Testis (tissue), 3 donors: ENCODE data around the gene C22orf23. TPM values are rescaled to one million over a fixed set of nuclear protein-coding genes. Genes with fewer than 3 reads are reported as not detected.
A peak's percentile ranks its signal among the peaks of the same experiment; 100 is the strongest.

ENCODE experiments used
- DNase-seq: peaks from one replicate; pipeline ENCODE4 v3.0.0-alpha.2; 2019
- H3K27ac ChIP-seq, 2 donors: fragments of 200-600 bp; sonication (generic); one replicate each; pipeline ENCODE4 v1.5.1; 2019
- H3K27me3 ChIP-seq: fragments of 200-600 bp; sonication (generic); one replicate; pipeline ENCODE4 v1.5.1; 2019
- H3K36me3 ChIP-seq: fragments of 200-600 bp; sonication (generic); one replicate; pipeline ENCODE4 v1.5.1; 2017; ENCODE audit warnings: low read depth; ENCODE audit errors: missing control alignments
- H3K4me1 ChIP-seq: fragments of 200-600 bp; sonication (generic); one replicate; pipeline ENCODE4 v1.5.1; 2019
- H3K4me3 ChIP-seq, 2 donors: fragments of 200-600 bp; sonication (generic); one replicate each; pipeline ENCODE4 v1.5.1; 2017 to 2019
- H3K9me3 ChIP-seq: fragments of 200-600 bp; sonication (generic); one replicate; pipeline ENCODE4 v1.5.1; 2017
- CTCF ChIP-seq, 3 experiments: fragments of 450-650 bp in 2 of 3; fragments of 200-600 bp in 1 of 3; sonication (generic) in 1 of 3; IDR thresholded peaks; one replicate each; pipeline ENCODE4 v1.5.1; 2016 to 2019; ENCODE audit warnings: antibody characterized with exemption in 3 of 3, mild to moderate bottlenecking in 2 of 3, moderate library complexity in 1 of 3
- POLR2A ChIP-seq: fragments of 450-650 bp; IDR thresholded peaks from one replicate; pipeline ENCODE4 v1.6.1; 2017; ENCODE audit warnings: antibody characterized with exemption, mild to moderate bottlenecking, moderate library complexity
- WGBS, 2 donors: methylation state at CpG; one replicate each; pipeline ENCODE4 v1.1.5; 2018; 5-methylcytosine and 5-hydroxymethylcytosine counted together
- intact Hi-C: fragments of 100-400 bp; cut with DNase I; formaldehyde crosslinking; loops from one replicate; pipeline ENCODE4 v1.15.1; 2023; ENCODE audit warnings: low total_unique reads
- polyA plus RNA-seq: library from polyadenylated mRNA; stranded (reverse); fragments of 350-450 nt; fragmentation: Illumina TruSeq; extraction: RNeasy Lipid Tissue Mini Kit (QIAGEN cat#74804); gene quantifications from one replicate; pipeline ENCODE4 v1.2.3, GENCODE V29; 2014; ENCODE audit warnings: low read depth, low replicate concordance; ENCODE audit not compliant: insufficient read depth
- total RNA-seq, 2 donors: library from RNA; depleted of rRNA; stranded (reverse); fragments of >200 nt; gene quantifications; one replicate each; pipeline ENCODE4 v1.2.3, GENCODE V29; 2016

C22orf23 gene
- total and polyA plus RNA-seq, 3 donors from 2014 or later, result 50.9 to 241 (median 70.9) TPM

- no peak for DNase-seq
- intact Hi-C loops, result no loop called here
- 86 to 89% methylated on average over 8 of the region's 8 CpGs for WGBS, 2 donors
- Histone ChIP-seq H3K36me3 (no peaks in the 10 kb centered on the region), H3K4me1 (peaks cover 24% of the 10 kb centered on the region), H3K27ac (no peak overlapping the region), H3K4me3 (no peak overlapping the region), H3K27me3 (no peaks in the 10 kb centered on the region), H3K9me3 (no peaks in the 10 kb centered on the region)
- TF ChIP-seq POLR2A, result no peak
- no peak for TF ChIP-seq CTCF (IDR thresholded peaks at IDR 0.05)
These were observed 41.2 kb downstream of the C22orf23 start for GRCh38 chr22:37912171-37912570.

GRCh38 chr22:37911697-37912096 lies 41.7 kb downstream of the C22orf23 start:
- no peaks in the 10 kb centered on the region for H3K36me3 ChIP-seq
- no peaks in the 10 kb centered on the region for H3K9me3 ChIP-seq
- DNase-seq, result no peak
- peaks cover 28% of the 10 kb centered on the region for H3K4me1 ChIP-seq
- H3K27ac ChIP-seq, result no peak overlapping the region
- no peak for TF ChIP-seq POLR2A
- no peak overlapping the region for H3K4me3 ChIP-seq
- H3K27me3 ChIP-seq, result no peaks in the 10 kb centered on the region
- WGBS, 2 donors, result 58 to 59% methylated on average over 8 of the region's 8 CpGs
- intact Hi-C loops, result no loop called here

- no peaks in the 10 kb centered on the region for H3K27me3 ChIP-seq
- H3K4me1 ChIP-seq, result peaks cover 23% of the 10 kb centered on the region
- H3K9me3 ChIP-seq, result no peaks in the 10 kb centered on the region
- WGBS, 2 donors, result 68 to 69% methylated on average over 9 to 15 of the region's 15 CpGs
- peak overlapping the region in 1 of 2 donors; percentile 50 for H3K27ac ChIP-seq
- no peak for DNase-seq
- intact Hi-C loops, result no loop called here
- H3K4me3 ChIP-seq, result no peak overlapping the region
- no peaks in the 10 kb centered on the region for H3K36me3 ChIP-seq
- TF ChIP-seq POLR2A, result no peak
- TF ChIP-seq CTCF (IDR thresholded peaks at IDR 0.05), result no peak
These were observed 42.3 kb downstream of the C22orf23 start for GRCh38 chr22:37910890-37911672.

GRCh38 chr22:37909766-37910165 lies 43.6 kb downstream of the C22orf23 start:
- TF ChIP-seq POLR2A (no peak), CTCF (IDR thresholded peaks at IDR 0.05) (no peak)
- Histone ChIP-seq H3K4me3 (no peak overlapping the region), H3K27ac (no peak overlapping the region), H3K4me1 (peaks cover 28% of the 10 kb centered on the region), H3K27me3 (no peaks in the 10 kb centered on the region), H3K9me3 (no peaks in the 10 kb centered on the region), H3K36me3 (no peaks in the 10 kb centered on the region)
- DNase-seq, result no peak
- intact Hi-C loops, result no loop called here
- 55 to 89% methylated on average over 7 of the region's 7 CpGs for WGBS, 2 donors

GRCh38 chr22:37907036-37907954 lies 46.1 kb downstream of the C22orf23 start:
- H3K9me3 ChIP-seq, result no peaks in the 10 kb centered on the region
- no peaks in the 10 kb centered on the region for H3K27me3 ChIP-seq
- peak overlapping the region; percentile 67 to 86 for H3K27ac ChIP-seq
- peak overlapping the region; percentile 64 to 72 for H3K4me3 ChIP-seq
- 38 to 48% methylated on average over 7 to 17 of the region's 19 CpGs for WGBS, 2 donors
- H3K36me3 ChIP-seq, result no peaks in the 10 kb centered on the region
- intact Hi-C loops, result no loop called here
- no peak for DNase-seq
- H3K4me1 ChIP-seq, result peaks cover 28% of the 10 kb centered on the region
- TF ChIP-seq CTCF (IDR thresholded peaks at IDR 0.05) (no peak), POLR2A (no peak)
